HuH-7 (cell line): ENCODE results near the gene ARMC7.
"Not testable (repeated sequence)": the region's sequence is repeated elsewhere in the genome, so short reads cannot be mapped to it uniquely, and the experiment has no call there.

Source experiments
- DNase-seq: peaks from one replicate; pipeline ENCODE4 v3.0.0; 2011; ENCODE audit warnings: low spot score

Gene ARMC7

GRCh38 chr17:75109407-75110233 lies at the start of gene ARMC7:
TSS of gene ARMC7 (plus strand) at chr17:75109969. CDS start at chr17:75110289, 320 bp downstream.
- DNase-seq, result peak; percentile 96

GRCh38 chr17:75060434-75061054 lies 49.2 kb upstream of the ARMC7 start:
- DNase-seq, result no peak

- no peak for DNase-seq
These were observed 48.7 kb upstream of the ARMC7 start for GRCh38 chr17:75061055-75061438.

- no peak for DNase-seq
These were observed 48.2 kb upstream of the ARMC7 start for GRCh38 chr17:75061618-75062017.

- no peak for DNase-seq
These were observed 46.6 kb upstream of the ARMC7 start for GRCh38 chr17:75063201-75063600.

- no peak for DNase-seq
These were observed 46.1 kb upstream of the ARMC7 start for GRCh38 chr17:75063626-75064025.

- DNase-seq, result no peak
These were observed 45.7 kb upstream of the ARMC7 start for GRCh38 chr17:75064040-75064439.

- no peak for DNase-seq
These were observed 45.3 kb upstream of the ARMC7 start for GRCh38 chr17:75064460-75064859.

- DNase-seq, result no peak
These were observed 44.8 kb upstream of the ARMC7 start for GRCh38 chr17:75064867-75065561.

GRCh38 chr17:75065562-75066151 lies 44.1 kb upstream of the ARMC7 start:
- DNase-seq, result no peak

- no peak for DNase-seq
These were observed 41.9 kb upstream of the ARMC7 start for GRCh38 chr17:75067856-75068255.

- no peak for DNase-seq
These were observed 41.0 kb upstream of the ARMC7 start for GRCh38 chr17:75068750-75069149.

- DNase-seq, result no peak
These were observed 40.0 kb upstream of the ARMC7 start for GRCh38 chr17:75069783-75070182.

GRCh38 chr17:75071478-75072271 lies 38.1 kb upstream of the ARMC7 start:
- not testable (repeated sequence) for DNase-seq

- not testable (repeated sequence) for DNase-seq
These were observed 36.9 kb upstream of the ARMC7 start for GRCh38 chr17:75072909-75073308.

- no peak for DNase-seq
These were observed 36.1 kb upstream of the ARMC7 start for GRCh38 chr17:75073618-75074047.

GRCh38 chr17:75074532-75074931 lies 35.2 kb upstream of the ARMC7 start:
- DNase-seq, result no peak

GRCh38 chr17:75075597-75076336 lies 34.0 kb upstream of the ARMC7 start:
- DNase-seq, result no peak

GRCh38 chr17:75077072-75077495 lies 32.7 kb upstream of the ARMC7 start:
- DNase-seq, result peak; percentile 84

GRCh38 chr17:75077496-75078283 lies 32.1 kb upstream of the ARMC7 start:
- peak; percentile 73 for DNase-seq
